Psoas muscle (tissue), 8 donors: ENCODE measurements around the gene TMEM208. TPM values are rescaled to one million over a fixed set of nuclear protein-coding genes. Genes with fewer than 3 reads are reported as not detected.

ENCODE experiments used
- ATAC-seq, 4 donors: fragments of 200-7000 bp; cut with Tn5 transposase; one replicate each; pipeline ENCODE4 v1.9.1; 2020; ENCODE audit warnings: moderate library complexity in 3 of 4, mild to moderate bottlenecking in 2 of 4
- DNase-seq, 2 donors: peaks; one replicate each; pipeline ENCODE4 v3.0.0-alpha.2; 2020
- H3K27ac ChIP-seq: fragments of 200-600 bp; one replicate; pipeline ENCODE4 v1.8.0; 2022
- H3K27me3 ChIP-seq, 3 donors: fragments of 200-600 bp in 1 of 3; one replicate each; pipeline versions ENCODE4 v1.6.1 to v1.8.0; 2013 to 2022; ENCODE audit warnings: low read length in 2 of 3, mild to moderate bottlenecking in 2 of 3, moderate library complexity in 1 of 3; ENCODE audit not compliant: insufficient read depth in 3 of 3
- H3K36me3 ChIP-seq, 2 donors: fragments of 200-600 bp in 1 of 2; one replicate each; pipeline versions ENCODE4 v1.6.1 to v1.8.0; 2013 to 2022; ENCODE audit warnings: low read depth in 1 of 2, mild to moderate bottlenecking in 1 of 2, moderate library complexity in 1 of 2; ENCODE audit not compliant: insufficient read depth in 1 of 2
- H3K4me1 ChIP-seq: fragments of 200-600 bp; one replicate; pipeline ENCODE4 v1.8.0; 2022
- H3K4me3 ChIP-seq: fragments of 200-600 bp; one replicate; pipeline ENCODE4 v1.8.0; 2022; ENCODE audit warnings: mild to moderate bottlenecking
- H3K9me3 ChIP-seq: fragments of 200-600 bp; one replicate; pipeline ENCODE4 v1.8.0; 2022
- WGBS, 3 donors: extraction: QIAGEN DNeasy Blood & Tissue Kit; methylation state at CpG; one replicate each; pipeline versions ENCODE4 v1.1.6 to v1.1.7; 2013; 5-methylcytosine and 5-hydroxymethylcytosine counted together
- intact Hi-C, 2 donors: fragments of 100-400 bp; cut with DNase I; formaldehyde crosslinking; loops; one replicate each; pipeline versions ENCODE4 v1.11.0 to v1.14.2; 2022
- polyA plus RNA-seq, 3 donors: library from polyadenylated mRNA; stranded (reverse); fragments of 200-250 nt; gene quantifications; one replicate each; pipeline ENCODE4 v1.2.3, GENCODE V29; 2013
- total RNA-seq, 4 donors: library from RNA; stranded (reverse); fragmentation: NEBNext Ultra II Directional in 2 of 4; extraction: Animal tissue kit (Norgen Biotek cat#: 25700) in 2 of 4; gene quantifications; one replicate each; pipeline versions ENCODE4 v1.2.1 to v1.2.4, GENCODE V29; 2021 to 2023
- TF ChIP-seq, protein P1 (sequence below): fragments of 200-600 bp; IDR thresholded peaks from one replicate; pipeline ENCODE4 v1.8.0; 2022; ENCODE audit warnings: antibody characterized with exemption
- donor health status: healthy with polysubstance abuse.
- donor health status: DM: no; HTN: no; CAD: no; lungs with moderate emphysema.
- donor health status: Bipolar disorder and iron deficiency.
- donor health status: healthy.
- donor health status: DM: yes; HTN: yes; CAD: no.
- donor health status: DM: no; HTN: no; CAD: no.
- donor health status: DM: no; HTN: no; CAD: no.
- donor health status: DM: yes; HTN: yes; CAD: no.

Gene TMEM208
- total and polyA plus RNA-seq, 7 donors = 10.1 to 111 (median 32.7) TPM

GRCh38 chr16:67246081-67246755 lies 19.3 kb downstream of the TMEM208 start:
- peak overlapping the region; percentile 94 for H3K4me3 ChIP-seq

DNA sequence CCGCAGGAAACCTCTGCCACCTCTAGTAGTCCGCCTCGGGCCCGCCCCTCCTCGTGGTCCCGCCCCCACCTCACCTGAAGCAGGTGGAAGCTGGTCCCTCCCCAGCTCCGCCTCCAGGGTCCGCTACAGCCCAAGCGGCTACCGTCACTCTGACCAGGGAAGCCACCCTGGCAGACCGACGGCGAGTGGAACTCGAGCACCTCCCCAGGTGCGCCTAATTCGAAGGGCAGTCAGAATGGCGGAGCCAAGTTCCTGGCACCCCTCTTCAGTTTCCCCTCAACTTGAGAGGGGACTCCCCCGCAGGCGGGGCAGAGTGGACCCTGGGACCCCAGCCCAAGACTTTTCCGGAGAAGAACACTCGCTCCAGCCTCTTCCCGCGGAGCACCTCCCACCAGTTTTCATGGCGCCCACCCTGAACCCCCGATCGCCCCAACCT lies 19.8 kb downstream of the TMEM208 start:
- intact Hi-C loops = no loop called here
- peak overlapping the region; percentile 94 for H3K4me3 ChIP-seq
- H3K36me3 ChIP-seq = no peaks in the 10 kb centered on the region
- peak overlapping the region; percentile 99 for H3K27ac ChIP-seq
- 0 to 1% (median 0%) methylated on average over 20 to 26 of the region's 26 CpGs for WGBS, 3 donors
- H3K9me3 ChIP-seq = no peaks in the 10 kb centered on the region
- DNase-seq (no peak), ATAC-seq (peak; percentile 8 to 30 (median 10))
- H3K27me3 ChIP-seq = no peaks in the 10 kb centered on the region
- peaks cover 45% of the 10 kb centered on the region for H3K4me1 ChIP-seq
- TF ChIP-seq, protein P1, sequence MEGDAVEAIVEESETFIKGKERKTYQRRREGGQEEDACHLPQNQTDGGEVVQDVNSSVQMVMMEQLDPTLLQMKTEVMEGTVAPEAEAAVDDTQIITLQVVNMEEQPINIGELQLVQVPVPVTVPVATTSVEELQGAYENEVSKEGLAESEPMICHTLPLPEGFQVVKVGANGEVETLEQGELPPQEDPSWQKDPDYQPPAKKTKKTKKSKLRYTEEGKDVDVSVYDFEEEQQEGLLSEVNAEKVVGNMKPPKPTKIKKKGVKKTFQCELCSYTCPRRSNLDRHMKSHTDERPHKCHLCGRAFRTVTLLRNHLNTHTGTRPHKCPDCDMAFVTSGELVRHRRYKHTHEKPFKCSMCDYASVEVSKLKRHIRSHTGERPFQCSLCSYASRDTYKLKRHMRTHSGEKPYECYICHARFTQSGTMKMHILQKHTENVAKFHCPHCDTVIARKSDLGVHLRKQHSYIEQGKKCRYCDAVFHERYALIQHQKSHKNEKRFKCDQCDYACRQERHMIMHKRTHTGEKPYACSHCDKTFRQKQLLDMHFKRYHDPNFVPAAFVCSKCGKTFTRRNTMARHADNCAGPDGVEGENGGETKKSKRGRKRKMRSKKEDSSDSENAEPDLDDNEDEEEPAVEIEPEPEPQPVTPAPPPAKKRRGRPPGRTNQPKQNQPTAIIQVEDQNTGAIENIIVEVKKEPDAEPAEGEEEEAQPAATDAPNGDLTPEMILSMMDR = no peak

More at GRCh38 chr16:67246081-67246755, 19.3 kb downstream of the TMEM208 start:
- DNase-seq (peak; percentile 83 to 91), ATAC-seq (peak; percentile 33 to 58 (median 44))
- H3K27ac ChIP-seq = peak overlapping the region; percentile 99
- no peaks in the 10 kb centered on the region for H3K36me3 ChIP-seq
- peaks cover 51% of the 10 kb centered on the region for H3K4me1 ChIP-seq
- H3K9me3 ChIP-seq = no peaks in the 10 kb centered on the region
- no peaks in the 10 kb centered on the region for H3K27me3 ChIP-seq
- intact Hi-C loops = no loop called here
- TF ChIP-seq, protein P1 = peak; percentile 33
- WGBS, 3 donors = 0% methylated on average over 38 to 48 of the region's 48 CpGs

- ATAC-seq = peak; percentile 63 to 71 (median 70)
- peak within 1 kb of the TSS; percentile 94 for H3K4me3 ChIP-seq
- 0% methylated on average over 53 to 60 of the region's 60 CpGs for WGBS, 3 donors
- H3K4me1 ChIP-seq = peaks cover 38% of the 10 kb centered on the region
- H3K36me3 ChIP-seq = no peaks in the 10 kb centered on the region
- peak within 1 kb of the TSS; percentile 99 for H3K27ac ChIP-seq
- TF ChIP-seq, protein P1 = no peak
- DNase-seq = peak; percentile 98 to 99
- no peaks in the 10 kb centered on the region for H3K27me3 ChIP-seq
- H3K9me3 ChIP-seq = no peaks in the 10 kb centered on the region
- intact Hi-C loops = no loop called here
Observed at GRCh38 chr16:67247192-67248072, 20.5 kb downstream of the TMEM208 start, which contains the start of gene FHOD1. FHOD1 (minus strand) TSS chr16:67247481; CDS start chr16:67247410, 71 bp downstream.

GRCh38 chr16:67248073-67248400 lies 21.1 kb downstream of the TMEM208 start:
- no peak for ATAC-seq
- H3K27me3 ChIP-seq = no peaks in the 10 kb centered on the region
- DNase-seq = no peak
- TF ChIP-seq, protein P1 = no peak
- H3K4me1 ChIP-seq = peaks cover 32% of the 10 kb centered on the region
- intact Hi-C loops = no loop called here
- peak overlapping the region; percentile 94 for H3K4me3 ChIP-seq
- H3K36me3 ChIP-seq = no peaks in the 10 kb centered on the region
- H3K27ac ChIP-seq = peak overlapping the region; percentile 99
- whole genome bisulfite sequencing, 3 donors = 1 to 9% (median 7%) methylated on average over 7 of the region's 7 CpGs
- no peaks in the 10 kb centered on the region for H3K9me3 ChIP-seq
